Mesothelial cell of epicardium (in vitro differentiated cells): ENCODE results near the gene SV2B. TPM values are rescaled to one million over a fixed set of nuclear protein-coding genes. Genes with fewer than 3 reads are reported as not detected.

Experiments used
- DNase-seq, 2 experiments: peaks; one replicate each; pipeline ENCODE4 v3.0.0; 2021; ENCODE audit warnings: low spot score in 2 of 2; ENCODE audit not compliant: unreplicated experiment in 2 of 2
- H3K27ac Mint-ChIP-seq: 2 replicates; pipeline ENCODE4 v1.8.0; 2021; ENCODE audit warnings: mixed read lengths
- H3K27me3 Mint-ChIP-seq: 2 replicates; pipeline ENCODE4 v1.8.0; 2021; ENCODE audit warnings: low read depth, mixed read lengths
- H3K36me3 Mint-ChIP-seq: 2 replicates; pipeline ENCODE4 v1.8.0; 2021; ENCODE audit warnings: mixed read lengths
- H3K4me1 Mint-ChIP-seq: 2 replicates; pipeline ENCODE4 v1.8.0; 2021; ENCODE audit warnings: mixed read lengths
- H3K4me3 Mint-ChIP-seq: 2 replicates; pipeline ENCODE4 v1.8.0; 2021; ENCODE audit warnings: mild to moderate bottlenecking, moderate library complexity, mixed read lengths
- H3K9me3 Mint-ChIP-seq: 2 replicates; pipeline ENCODE4 v1.8.0; 2021; ENCODE audit warnings: mixed read lengths
- total RNA-seq: library from RNA; stranded (reverse); gene quantifications from 3 replicates; pipeline ENCODE4 v1.2.1, GENCODE V29; 2021
- TF ChIP-seq, protein P1 (sequence below): fragments of 200-600 bp; sonication (generic); IDR thresholded peaks from one replicate; pipeline ENCODE4 v1.5.0; 2021; ENCODE audit warnings: antibody characterized with exemption; ENCODE audit not compliant: unreplicated experiment

SV2B gene
- total RNA-seq, 1 donor from 2014 or later = 0.29 TPM

DNA sequence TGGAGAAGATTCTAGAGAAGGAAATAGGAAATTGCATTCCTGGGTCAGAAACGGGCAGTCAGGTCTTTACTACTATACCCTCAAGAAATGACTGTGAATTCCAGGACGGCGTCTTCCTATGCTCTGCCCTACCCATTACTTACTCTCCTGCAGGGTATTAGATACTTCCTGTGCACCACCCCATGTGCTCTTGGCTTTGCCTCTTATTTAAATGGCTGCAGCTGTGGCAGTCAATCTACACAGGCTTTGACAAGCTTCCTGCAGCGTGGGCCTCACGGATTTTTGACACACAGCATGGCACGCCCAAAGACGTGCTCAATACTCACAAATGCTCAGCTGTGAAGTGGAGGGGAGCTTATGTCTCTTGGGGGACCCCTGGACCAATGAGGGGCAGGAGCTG, 206.1 kb downstream of the SV2B start:
- Mint-ChIP-seq H3K4me1 (no peaks in the 10 kb centered on the region), H3K4me3 (no peak overlapping the region), H3K36me3 (no peaks in the 10 kb centered on the region), H3K27me3 (peaks cover 81% of the 10 kb centered on the region), H3K27ac (no peak overlapping the region), H3K9me3 (no peaks in the 10 kb centered on the region)
- DNase-seq = no peak
- TF ChIP-seq, protein P1, sequence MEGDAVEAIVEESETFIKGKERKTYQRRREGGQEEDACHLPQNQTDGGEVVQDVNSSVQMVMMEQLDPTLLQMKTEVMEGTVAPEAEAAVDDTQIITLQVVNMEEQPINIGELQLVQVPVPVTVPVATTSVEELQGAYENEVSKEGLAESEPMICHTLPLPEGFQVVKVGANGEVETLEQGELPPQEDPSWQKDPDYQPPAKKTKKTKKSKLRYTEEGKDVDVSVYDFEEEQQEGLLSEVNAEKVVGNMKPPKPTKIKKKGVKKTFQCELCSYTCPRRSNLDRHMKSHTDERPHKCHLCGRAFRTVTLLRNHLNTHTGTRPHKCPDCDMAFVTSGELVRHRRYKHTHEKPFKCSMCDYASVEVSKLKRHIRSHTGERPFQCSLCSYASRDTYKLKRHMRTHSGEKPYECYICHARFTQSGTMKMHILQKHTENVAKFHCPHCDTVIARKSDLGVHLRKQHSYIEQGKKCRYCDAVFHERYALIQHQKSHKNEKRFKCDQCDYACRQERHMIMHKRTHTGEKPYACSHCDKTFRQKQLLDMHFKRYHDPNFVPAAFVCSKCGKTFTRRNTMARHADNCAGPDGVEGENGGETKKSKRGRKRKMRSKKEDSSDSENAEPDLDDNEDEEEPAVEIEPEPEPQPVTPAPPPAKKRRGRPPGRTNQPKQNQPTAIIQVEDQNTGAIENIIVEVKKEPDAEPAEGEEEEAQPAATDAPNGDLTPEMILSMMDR = no peak

DNA sequence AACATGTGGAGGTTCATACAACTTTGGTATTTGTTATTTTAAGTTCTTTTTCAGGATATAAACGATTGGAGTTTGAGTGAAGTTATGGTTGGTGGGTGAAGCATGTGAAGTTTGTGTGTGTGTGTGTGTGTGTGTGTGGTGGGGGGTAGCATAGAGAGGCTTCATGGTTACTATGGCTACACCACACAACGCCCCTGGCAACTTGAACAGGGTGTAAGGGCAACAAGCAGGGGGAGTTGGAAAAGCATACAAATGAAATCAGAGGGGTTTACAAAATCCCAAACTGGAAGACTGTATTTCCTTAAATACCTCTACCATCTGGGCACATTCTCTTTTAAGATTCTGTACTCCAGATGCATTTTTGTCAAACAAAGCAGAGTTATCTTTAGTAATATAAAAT, 207.5 kb downstream of the SV2B start:
- TF ChIP-seq, protein P1 = no peak
- H3K27ac Mint-ChIP-seq = no peak overlapping the region
- peaks cover 72% of the 10 kb centered on the region for H3K27me3 Mint-ChIP-seq
- H3K4me1 Mint-ChIP-seq = no peaks in the 10 kb centered on the region
- H3K36me3 Mint-ChIP-seq = no peaks in the 10 kb centered on the region
- H3K9me3 Mint-ChIP-seq = no peaks in the 10 kb centered on the region
- no peak overlapping the region for H3K4me3 Mint-ChIP-seq
- no peak for DNase-seq

DNA sequence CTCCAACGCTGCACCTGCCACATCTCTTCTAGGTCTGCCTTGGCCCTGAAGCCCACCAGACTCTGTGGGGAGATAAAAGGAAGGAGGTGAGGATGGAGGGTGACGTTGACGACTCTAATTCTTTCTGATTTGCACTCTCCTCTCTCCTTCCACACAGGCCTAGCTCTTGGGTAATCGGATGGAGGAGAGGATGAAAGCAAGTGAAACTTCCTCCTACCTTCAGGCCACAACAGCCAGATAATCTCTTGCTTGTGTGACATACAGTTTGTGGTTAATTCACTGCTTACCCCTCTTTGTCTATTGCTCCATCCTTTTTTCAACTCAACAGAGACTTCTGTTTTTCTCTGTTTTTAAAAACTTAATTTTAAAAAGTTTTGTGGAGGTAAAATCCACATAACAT, 208.1 kb downstream of the SV2B start:
- H3K36me3 Mint-ChIP-seq = no peaks in the 10 kb centered on the region
- no peak overlapping the region for H3K4me3 Mint-ChIP-seq
- TF ChIP-seq, protein P1 = no peak
- no peak for DNase-seq
- no peaks in the 10 kb centered on the region for H3K4me1 Mint-ChIP-seq
- no peaks in the 10 kb centered on the region for H3K9me3 Mint-ChIP-seq
- H3K27ac Mint-ChIP-seq = no peak overlapping the region
- H3K27me3 Mint-ChIP-seq = peaks cover 71% of the 10 kb centered on the region

DNA sequence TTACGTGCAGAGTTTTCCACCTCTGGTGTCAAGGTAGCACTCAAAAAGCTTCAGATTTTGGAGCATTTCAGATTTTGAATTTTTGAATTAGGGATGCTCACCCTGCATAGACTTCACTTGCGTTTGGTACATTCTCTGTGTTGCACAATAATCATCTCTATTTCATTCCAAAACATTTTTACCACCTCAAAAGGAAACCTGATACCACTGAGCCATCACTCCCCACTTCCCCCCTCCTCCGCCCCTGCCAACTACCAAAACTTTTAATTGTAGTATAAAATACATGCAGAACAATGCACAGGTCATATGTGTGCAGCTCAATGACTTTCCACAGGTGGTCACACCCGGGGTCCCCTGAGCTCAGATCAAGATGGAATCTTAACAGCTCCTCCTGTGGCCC, 208.8 kb downstream of the SV2B start:
- no peak overlapping the region for H3K4me3 Mint-ChIP-seq
- no peaks in the 10 kb centered on the region for H3K36me3 Mint-ChIP-seq
- H3K27ac Mint-ChIP-seq = no peak overlapping the region
- H3K9me3 Mint-ChIP-seq = no peaks in the 10 kb centered on the region
- DNase-seq = no peak
- H3K4me1 Mint-ChIP-seq = no peaks in the 10 kb centered on the region
- H3K27me3 Mint-ChIP-seq = peaks cover 69% of the 10 kb centered on the region
- TF ChIP-seq, protein P1 = no peak

DNA sequence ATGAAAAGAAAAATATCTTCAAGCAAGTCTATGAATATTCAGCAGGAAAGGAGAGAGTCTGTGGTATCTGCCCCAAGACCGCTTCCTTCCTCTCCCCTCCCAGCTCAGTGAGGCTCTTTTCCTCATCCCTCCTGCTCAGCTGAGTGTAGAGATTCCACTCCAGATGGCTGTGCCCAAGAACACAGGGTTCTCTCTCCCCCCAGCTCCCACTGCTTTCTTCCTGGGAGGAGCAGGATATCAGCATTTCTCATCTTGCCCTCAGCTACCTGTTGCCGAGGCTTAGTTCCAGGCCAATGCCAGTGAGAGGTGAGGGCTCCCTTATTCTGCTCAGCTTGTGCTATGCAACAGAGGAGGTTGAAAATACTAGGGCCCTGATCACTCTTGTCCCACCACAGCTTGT, 211.9 kb downstream of the SV2B start:
- H3K9me3 Mint-ChIP-seq = no peaks in the 10 kb centered on the region

DNA sequence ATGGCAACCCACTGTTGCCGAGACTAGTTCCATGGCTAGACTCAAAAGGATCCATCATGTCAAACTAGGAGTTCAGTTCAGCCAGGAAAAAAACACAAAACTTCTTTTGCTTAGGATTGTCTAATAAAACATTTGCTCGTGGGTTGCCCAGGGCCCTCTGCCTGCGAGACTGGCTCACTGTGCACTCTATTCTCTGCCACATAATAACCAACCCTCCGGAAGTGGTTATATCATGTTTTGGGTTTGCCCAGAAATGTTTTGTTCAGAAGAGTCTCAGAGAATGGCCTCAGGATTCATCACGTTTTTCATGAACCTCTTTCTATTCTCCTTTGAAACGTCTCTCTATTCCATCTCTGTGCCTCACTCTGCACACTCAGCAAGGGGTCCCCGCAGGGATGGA, 216.1 kb downstream of the SV2B start:
- Mint-ChIP-seq H3K4me3 (no peak overlapping the region), H3K27me3 (peaks cover 28% of the 10 kb centered on the region)

More for the DNA sequence above, 211.9 kb downstream of the SV2B start:
- no peak for DNase-seq
- Mint-ChIP-seq H3K4me3 (no peak overlapping the region), H3K36me3 (no peaks in the 10 kb centered on the region), H3K27me3 (peaks cover 55% of the 10 kb centered on the region), H3K4me1 (no peaks in the 10 kb centered on the region), H3K27ac (no peak overlapping the region)
- TF ChIP-seq, protein P1 = no peak

More for the DNA sequence above, 216.1 kb downstream of the SV2B start:
- H3K36me3 Mint-ChIP-seq = no peaks in the 10 kb centered on the region
- H3K4me1 Mint-ChIP-seq = peaks cover 25% of the 10 kb centered on the region
- H3K9me3 Mint-ChIP-seq = no peaks in the 10 kb centered on the region
- no peak overlapping the region for H3K27ac Mint-ChIP-seq
- DNase-seq = no peak
- TF ChIP-seq, protein P1 = no peak
